Uterus (tissue), 2 donors: Measurements from ENCODE around the gene PTGES.

Experiments
- POLR2A ChIP-seq, 2 donors: fragments of 450-650 bp; IDR thresholded peaks; one replicate each; pipeline ENCODE4 v1.6.1; 2016; ENCODE audit warnings: antibody characterized with exemption in 2 of 2, mild to moderate bottlenecking in 1 of 2, moderate library complexity in 1 of 2
- TF ChIP-seq, protein P1 (sequence below), 4 experiments: fragments of 200-600 bp in 2 of 4; fragments of 450-650 bp in 2 of 4; sonication (generic) in 2 of 4; IDR thresholded peaks; one replicate each; pipeline ENCODE4 v1.5.1; 2016 to 2019; ENCODE audit warnings: antibody characterized with exemption in 4 of 4, mild to moderate bottlenecking in 2 of 4, moderate library complexity in 1 of 4

- TF ChIP-seq, protein P1, sequence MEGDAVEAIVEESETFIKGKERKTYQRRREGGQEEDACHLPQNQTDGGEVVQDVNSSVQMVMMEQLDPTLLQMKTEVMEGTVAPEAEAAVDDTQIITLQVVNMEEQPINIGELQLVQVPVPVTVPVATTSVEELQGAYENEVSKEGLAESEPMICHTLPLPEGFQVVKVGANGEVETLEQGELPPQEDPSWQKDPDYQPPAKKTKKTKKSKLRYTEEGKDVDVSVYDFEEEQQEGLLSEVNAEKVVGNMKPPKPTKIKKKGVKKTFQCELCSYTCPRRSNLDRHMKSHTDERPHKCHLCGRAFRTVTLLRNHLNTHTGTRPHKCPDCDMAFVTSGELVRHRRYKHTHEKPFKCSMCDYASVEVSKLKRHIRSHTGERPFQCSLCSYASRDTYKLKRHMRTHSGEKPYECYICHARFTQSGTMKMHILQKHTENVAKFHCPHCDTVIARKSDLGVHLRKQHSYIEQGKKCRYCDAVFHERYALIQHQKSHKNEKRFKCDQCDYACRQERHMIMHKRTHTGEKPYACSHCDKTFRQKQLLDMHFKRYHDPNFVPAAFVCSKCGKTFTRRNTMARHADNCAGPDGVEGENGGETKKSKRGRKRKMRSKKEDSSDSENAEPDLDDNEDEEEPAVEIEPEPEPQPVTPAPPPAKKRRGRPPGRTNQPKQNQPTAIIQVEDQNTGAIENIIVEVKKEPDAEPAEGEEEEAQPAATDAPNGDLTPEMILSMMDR (IDR thresholded peaks at IDR 0.05): no peak
- no peak for TF ChIP-seq POLR2A (IDR thresholded peaks at IDR 0.05)
These were observed 33.6 kb upstream of the PTGES start for GRCh38 chr9:129786481-129786880.
